ENCODE data around the gene CCR9.

Gene CCR9

DNA sequence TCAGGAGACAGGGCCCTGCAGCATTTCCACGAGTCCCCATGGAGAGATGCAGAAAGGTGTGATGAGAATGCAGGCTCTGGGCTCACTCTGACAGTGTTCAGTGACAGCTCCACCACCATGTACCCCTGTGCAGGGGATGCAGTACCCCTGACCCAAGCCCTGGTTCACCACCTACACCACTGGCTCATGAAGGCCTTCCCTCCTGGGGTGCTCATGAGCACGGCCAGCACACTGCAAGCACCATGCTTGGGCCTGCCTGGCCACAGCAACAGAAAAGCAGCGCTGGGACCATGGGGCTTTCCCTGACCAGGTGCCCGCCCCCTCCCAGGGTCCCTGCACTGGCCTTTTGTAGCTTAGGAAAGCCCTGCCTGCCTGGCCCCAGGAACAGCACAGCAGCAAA, 63.1 kb downstream of the CCR9 start:
- TF ChIP-seq TEAD4 (IDR thresholded peaks at IDR 0.05) (no peak), EGR1 (IDR thresholded peaks at IDR 0.05) (no peak), RAD21 (IDR thresholded peaks at IDR 0.05; ENCODE audit: low read depth) (no peak), CREB1 (IDR thresholded peaks at IDR 0.05; ENCODE audit: low read depth) (no peak), EP300 (IDR thresholded peaks at IDR 0.05; ENCODE audit: borderline replicate concordance) (no peak), CEBPB (IDR thresholded peaks at IDR 0.05) (no peak), ZBTB7A (IDR thresholded peaks at IDR 0.05; ENCODE audit: low read depth) (no peak), TAF1 (IDR thresholded peaks at IDR 0.05; ENCODE audit: low read depth) (no peak), FOXM1 (IDR thresholded peaks at IDR 0.05; ENCODE audit: borderline replicate concordance, low read depth) (no peak), TCF12 (IDR thresholded peaks at IDR 0.05; ENCODE audit: low read depth) (no peak), YY1 (IDR thresholded peaks at IDR 0.05; ENCODE audit: low read depth) (no peak)
- TF ChIP-seq, protein P1, sequence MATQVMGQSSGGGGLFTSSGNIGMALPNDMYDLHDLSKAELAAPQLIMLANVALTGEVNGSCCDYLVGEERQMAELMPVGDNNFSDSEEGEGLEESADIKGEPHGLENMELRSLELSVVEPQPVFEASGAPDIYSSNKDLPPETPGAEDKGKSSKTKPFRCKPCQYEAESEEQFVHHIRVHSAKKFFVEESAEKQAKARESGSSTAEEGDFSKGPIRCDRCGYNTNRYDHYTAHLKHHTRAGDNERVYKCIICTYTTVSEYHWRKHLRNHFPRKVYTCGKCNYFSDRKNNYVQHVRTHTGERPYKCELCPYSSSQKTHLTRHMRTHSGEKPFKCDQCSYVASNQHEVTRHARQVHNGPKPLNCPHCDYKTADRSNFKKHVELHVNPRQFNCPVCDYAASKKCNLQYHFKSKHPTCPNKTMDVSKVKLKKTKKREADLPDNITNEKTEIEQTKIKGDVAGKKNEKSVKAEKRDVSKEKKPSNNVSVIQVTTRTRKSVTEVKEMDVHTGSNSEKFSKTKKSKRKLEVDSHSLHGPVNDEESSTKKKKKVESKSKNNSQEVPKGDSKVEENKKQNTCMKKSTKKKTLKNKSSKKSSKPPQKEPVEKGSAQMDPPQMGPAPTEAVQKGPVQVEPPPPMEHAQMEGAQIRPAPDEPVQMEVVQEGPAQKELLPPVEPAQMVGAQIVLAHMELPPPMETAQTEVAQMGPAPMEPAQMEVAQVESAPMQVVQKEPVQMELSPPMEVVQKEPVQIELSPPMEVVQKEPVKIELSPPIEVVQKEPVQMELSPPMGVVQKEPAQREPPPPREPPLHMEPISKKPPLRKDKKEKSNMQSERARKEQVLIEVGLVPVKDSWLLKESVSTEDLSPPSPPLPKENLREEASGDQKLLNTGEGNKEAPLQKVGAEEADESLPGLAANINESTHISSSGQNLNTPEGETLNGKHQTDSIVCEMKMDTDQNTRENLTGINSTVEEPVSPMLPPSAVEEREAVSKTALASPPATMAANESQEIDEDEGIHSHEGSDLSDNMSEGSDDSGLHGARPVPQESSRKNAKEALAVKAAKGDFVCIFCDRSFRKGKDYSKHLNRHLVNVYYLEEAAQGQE (IDR thresholded peaks at IDR 0.05; ENCODE audit: low read depth): no peak

DNA sequence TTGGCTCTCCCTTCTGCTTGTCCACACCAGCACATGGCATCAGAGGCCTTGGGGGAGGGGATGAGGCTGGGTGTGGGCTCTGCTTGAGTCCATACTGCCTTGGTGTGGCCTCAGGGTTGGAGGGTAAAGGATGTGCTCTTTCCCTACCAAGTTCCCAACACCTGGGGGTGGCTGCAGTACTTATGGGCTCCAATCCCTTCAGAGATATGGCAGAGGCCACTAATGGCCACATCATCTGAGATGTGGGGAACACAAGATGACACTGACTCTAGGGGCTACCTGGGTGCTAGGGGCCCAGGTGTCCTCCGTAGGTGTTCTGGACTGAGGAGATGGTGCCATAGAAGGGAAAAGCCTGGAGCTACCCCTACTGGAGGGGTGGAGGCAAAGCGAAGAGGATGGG, 63.8 kb downstream of the CCR9 start:
- TF ChIP-seq, protein P2, sequence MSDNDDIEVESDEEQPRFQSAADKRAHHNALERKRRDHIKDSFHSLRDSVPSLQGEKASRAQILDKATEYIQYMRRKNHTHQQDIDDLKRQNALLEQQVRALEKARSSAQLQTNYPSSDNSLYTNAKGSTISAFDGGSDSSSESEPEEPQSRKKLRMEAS (IDR thresholded peaks at IDR 0.05): no peak
- no peak for TF ChIP-seq EGR1 (IDR thresholded peaks at IDR 0.05)
- TF ChIP-seq TEAD4 (IDR thresholded peaks at IDR 0.05): no peak
- TF ChIP-seq YY1 (IDR thresholded peaks at IDR 0.05; ENCODE audit: low read depth): no peak
- TF ChIP-seq, protein P3, sequence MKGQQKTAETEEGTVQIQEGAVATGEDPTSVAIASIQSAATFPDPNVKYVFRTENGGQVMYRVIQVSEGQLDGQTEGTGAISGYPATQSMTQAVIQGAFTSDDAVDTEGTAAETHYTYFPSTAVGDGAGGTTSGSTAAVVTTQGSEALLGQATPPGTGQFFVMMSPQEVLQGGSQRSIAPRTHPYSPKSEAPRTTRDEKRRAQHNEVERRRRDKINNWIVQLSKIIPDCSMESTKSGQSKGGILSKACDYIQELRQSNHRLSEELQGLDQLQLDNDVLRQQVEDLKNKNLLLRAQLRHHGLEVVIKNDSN (IDR thresholded peaks at IDR 0.05): no peak
- TF ChIP-seq CEBPB (IDR thresholded peaks at IDR 0.05): no peak
- TF ChIP-seq NFIC (IDR thresholded peaks at IDR 0.05): no peak
- no peak for TF ChIP-seq RAD21 (IDR thresholded peaks at IDR 0.05; ENCODE audit: low read depth)
- no peak for TF ChIP-seq TAF1 (IDR thresholded peaks at IDR 0.05; ENCODE audit: low read depth)
- no peak for TF ChIP-seq EP300 (IDR thresholded peaks at IDR 0.05; ENCODE audit: borderline replicate concordance)
- TF ChIP-seq ZBTB7A (IDR thresholded peaks at IDR 0.05; ENCODE audit: low read depth): no peak
- TF ChIP-seq TCF12 (IDR thresholded peaks at IDR 0.05; ENCODE audit: low read depth): no peak
- TF ChIP-seq, protein P1 (IDR thresholded peaks at IDR 0.05; ENCODE audit: low read depth): no peak
- no peak for TF ChIP-seq FOXM1 (IDR thresholded peaks at IDR 0.05; ENCODE audit: borderline replicate concordance, low read depth)
- TF ChIP-seq CREB1 (IDR thresholded peaks at IDR 0.05; ENCODE audit: low read depth): no peak

DNA sequence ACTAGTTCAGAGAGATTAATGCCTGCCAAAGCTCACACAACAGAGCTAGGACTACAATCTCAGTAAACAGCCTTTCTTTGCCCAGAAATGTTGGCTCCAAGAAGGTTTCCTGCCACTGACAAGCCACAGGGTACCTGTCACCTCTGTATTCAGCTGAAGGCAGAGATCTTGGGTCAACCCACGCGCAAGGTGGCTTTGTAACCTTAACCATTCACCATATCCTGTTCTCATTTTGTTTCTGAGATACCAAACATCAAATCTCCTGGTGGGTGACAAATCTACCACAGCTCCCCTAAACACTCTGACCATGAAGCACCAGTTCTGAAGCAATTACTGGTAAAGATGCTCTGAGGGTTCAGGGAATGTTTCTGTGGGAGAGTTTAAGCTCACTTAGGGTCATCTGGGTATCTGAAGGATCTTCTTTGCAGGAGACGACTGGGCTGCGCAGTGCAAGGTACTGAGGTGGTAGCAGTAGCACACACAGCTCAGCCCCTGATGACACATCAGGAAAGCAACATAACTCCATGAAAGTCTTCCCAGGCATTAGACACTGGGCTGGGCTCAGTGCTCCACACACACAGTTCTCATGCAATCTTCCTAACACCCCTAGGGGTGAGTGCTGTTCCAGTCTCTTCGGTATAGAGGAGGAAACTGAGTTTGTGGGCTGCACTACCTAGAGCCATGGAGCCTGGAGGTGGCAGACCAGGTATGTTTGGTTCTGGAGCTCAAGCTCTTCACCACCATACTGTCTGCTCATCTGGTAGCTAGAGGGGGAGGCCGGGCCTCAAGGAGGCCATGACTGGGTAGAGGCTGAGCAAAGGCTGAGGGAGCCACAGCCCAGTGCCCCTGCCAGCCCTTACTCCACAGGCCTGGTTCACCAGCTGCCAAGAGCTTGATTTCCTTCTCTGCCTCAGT, 64.6 kb downstream of the CCR9 start:
- no peak for TF ChIP-seq FOXM1 (IDR thresholded peaks at IDR 0.05; ENCODE audit: borderline replicate concordance, low read depth)
- TF ChIP-seq TAF1 (IDR thresholded peaks at IDR 0.05; ENCODE audit: low read depth): no peak
- no peak for TF ChIP-seq NFIC (IDR thresholded peaks at IDR 0.05)
- TF ChIP-seq ZBTB7A (IDR thresholded peaks at IDR 0.05; ENCODE audit: low read depth): no peak
- TF ChIP-seq, protein P3 (IDR thresholded peaks at IDR 0.05): no peak
- TF ChIP-seq CREB1 (IDR thresholded peaks at IDR 0.05; ENCODE audit: low read depth): no peak
- TF ChIP-seq, protein P1 (IDR thresholded peaks at IDR 0.05; ENCODE audit: low read depth): no peak
- TF ChIP-seq TCF12 (IDR thresholded peaks at IDR 0.05; ENCODE audit: low read depth): no peak
- TF ChIP-seq EGR1 (IDR thresholded peaks at IDR 0.05): no peak
- no peak for TF ChIP-seq EP300 (IDR thresholded peaks at IDR 0.05; ENCODE audit: borderline replicate concordance)
- TF ChIP-seq, protein P2 (IDR thresholded peaks at IDR 0.05): no peak
- TF ChIP-seq RAD21 (IDR thresholded peaks at IDR 0.05; ENCODE audit: low read depth): no peak
- no peak for TF ChIP-seq CEBPB (IDR thresholded peaks at IDR 0.05)
- TF ChIP-seq YY1 (IDR thresholded peaks at IDR 0.05; ENCODE audit: low read depth): no peak
- no peak for TF ChIP-seq TEAD4 (IDR thresholded peaks at IDR 0.05)
